GM23338 (cell line): Measurements from ENCODE around the gene RNF19B. TPM values are rescaled to one million over a fixed set of nuclear protein-coding genes. Genes with fewer than 3 reads are reported as not detected.

Experiments
- ATAC-seq: fragments of 200-7000 bp; cut with Tn5 transposase; 3 replicates; pipeline ENCODE4 v1.9.1; 2020
- DNase-seq: peaks from one replicate; pipeline ENCODE4 v3.0.0-alpha.2; 2015; ENCODE audit warnings: low spot score
- H2AFZ ChIP-seq: fragments of 200-600 bp; sonication (generic); 2 replicates; pipeline ENCODE4 v1.8.0; 2016; ENCODE audit warnings: antibody characterized with exemption, mild to moderate bottlenecking, moderate library complexity
- H3F3A ChIP-seq: fragments of 200-600 bp; sonication (generic); replicated peaks from 2 replicates; pipeline ENCODE4 v1.8.0; 2017; ENCODE audit warnings: antibody characterized with exemption, mixed run types, low read depth
- H3K27ac ChIP-seq: fragments of 200-600 bp; sonication (generic); 2 replicates; pipeline ENCODE4 v1.6.1; 2016; ENCODE audit warnings: low read depth
- H3K27me3 ChIP-seq: fragments of 200-600 bp; sonication (generic); 2 replicates; pipeline ENCODE4 v1.8.0; 2016; ENCODE audit warnings: mild to moderate bottlenecking, mixed run types, moderate library complexity; ENCODE audit not compliant: insufficient read depth
- H3K36me3 ChIP-seq: fragments of 200-600 bp; sonication (generic); 2 replicates; pipeline ENCODE4 v1.8.0; 2016; ENCODE audit warnings: mild to moderate bottlenecking; ENCODE audit not compliant: insufficient read depth
- H3K4me1 ChIP-seq: fragments of 200-600 bp; sonication (generic); 2 replicates; pipeline ENCODE4 v1.8.0; 2016; ENCODE audit warnings: mild to moderate bottlenecking, moderate library complexity; ENCODE audit not compliant: insufficient read depth
- H3K4me2 ChIP-seq: fragments of 200-600 bp; sonication (generic); 2 replicates; pipeline ENCODE4 v1.7.1; 2017; ENCODE audit warnings: mixed run types
- H3K4me3 ChIP-seq: fragments of 200-600 bp; sonication (generic); 2 replicates; pipeline ENCODE4 v1.6.1; 2016; ENCODE audit warnings: mixed run types
- H3K79me2 ChIP-seq: fragments of 200-600 bp; sonication (generic); replicated peaks from 2 replicates; pipeline ENCODE4 v1.8.0; 2017; ENCODE audit warnings: mild to moderate bottlenecking; ENCODE audit not compliant: insufficient read depth
- H3K9me2 ChIP-seq: fragments of 200-600 bp; sonication (generic); 2 replicates; pipeline ENCODE4 v1.8.0; 2017; ENCODE audit not compliant: insufficient read depth
- H4K20me1 ChIP-seq: fragments of 200-600 bp; sonication (generic); replicated peaks from 2 replicates; pipeline ENCODE4 v1.8.0; 2017; ENCODE audit warnings: mild to moderate bottlenecking; ENCODE audit not compliant: insufficient read depth
- H3K27ac Mint-ChIP-seq: 2 replicates; pipeline ENCODE4 v1.8.0; 2020; ENCODE audit warnings: inconsistent platforms, mild to moderate bottlenecking, moderate library complexity, mixed read lengths
- H3K27me3 Mint-ChIP-seq: 3 replicates; pipeline ENCODE4 v1.8.0; 2022; ENCODE audit warnings: low read depth, mild to moderate bottlenecking, moderate library complexity, mixed read lengths, inconsistent platforms; ENCODE audit not compliant: insufficient read depth, poor library complexity
- H3K36me3 Mint-ChIP-seq: 3 replicates; pipeline ENCODE4 v1.8.0; 2021; ENCODE audit warnings: low read depth, mild to moderate bottlenecking, inconsistent platforms, moderate library complexity, mixed read lengths
- H3K4me1 Mint-ChIP-seq: 3 replicates; pipeline ENCODE4 v1.8.0; 2020; ENCODE audit warnings: mild to moderate bottlenecking, inconsistent platforms, mixed read lengths
- H3K4me3 Mint-ChIP-seq: 3 replicates; pipeline ENCODE4 v1.8.0; 2021; ENCODE audit warnings: moderate library complexity, mild to moderate bottlenecking, inconsistent platforms, mixed read lengths
- H3K9me3 Mint-ChIP-seq: 3 replicates; pipeline ENCODE4 v1.8.0; 2020; ENCODE audit warnings: moderate library complexity, mild to moderate bottlenecking, inconsistent platforms, mixed read lengths
- CREB1 ChIP-seq: fragments of 250-450 bp; sonication (Bioruptor Pico); IDR thresholded peaks from 2 replicates; pipeline ENCODE4 v1.5.0; 2020; ENCODE audit warnings: low read depth, mild to moderate bottlenecking, moderate library complexity
- CTCF ChIP-seq, 2 experiments: fragments of 200-600 bp in 1 of 2; sonication (generic) in 1 of 2; conservative IDR thresholded peaks; 2 replicates each; pipeline versions ENCODE4 v1.5.1 to v1.6.1; 2016 to 2017; ENCODE audit warnings: antibody characterized with exemption in 2 of 2, low read depth in 2 of 2, mild to moderate bottlenecking in 2 of 2, moderate library complexity in 1 of 2
- EZH2 ChIP-seq: fragments of 200-600 bp; sonication (generic); IDR thresholded peaks from one replicate; pipeline ENCODE4 v1.8.0; 2017; ENCODE audit warnings: antibody characterized with exemption, mild to moderate bottlenecking, low read depth; ENCODE audit not compliant: unreplicated experiment
- EZH2phosphoT487 ChIP-seq: fragments of 200-600 bp; sonication (generic); IDR thresholded peaks from one replicate; pipeline ENCODE4 v1.8.1; 2018; ENCODE audit warnings: antibody characterized with exemption; ENCODE audit not compliant: unreplicated experiment
- JUNB ChIP-seq: IDR thresholded peaks from one replicate; pipeline ENCODE4 v1.6.1; 2016; ENCODE audit warnings: antibody characterized with exemption; ENCODE audit not compliant: unreplicated experiment
- NANOG ChIP-seq: IDR thresholded peaks from 2 replicates; pipeline ENCODE4 v1.6.1; 2016; ENCODE audit warnings: antibody characterized with exemption, borderline replicate concordance
- POLR2AphosphoS5 ChIP-seq: IDR thresholded peaks from 2 replicates; pipeline ENCODE4 v1.6.1; 2016; ENCODE audit warnings: antibody characterized with exemption, low read depth
- STAT1 ChIP-seq: IDR thresholded peaks from one replicate; pipeline ENCODE4 v1.6.1; 2016; ENCODE audit warnings: antibody characterized with exemption; ENCODE audit not compliant: unreplicated experiment
- ZNF114 ChIP-seq: fragments of 250-450 bp; sonication (Bioruptor Pico); IDR thresholded peaks from 2 replicates; pipeline ENCODE4 v1.5.0; 2020; ENCODE audit warnings: mild to moderate bottlenecking, moderate library complexity
- ZNF331 ChIP-seq: fragments of 250-450 bp; sonication (Bioruptor Pico); IDR thresholded peaks from 2 replicates; pipeline ENCODE4 v1.5.0; 2020; ENCODE audit warnings: low read depth, mild to moderate bottlenecking, moderate library complexity
- polyA plus RNA-seq: library from polyadenylated mRNA; unstranded; fragments of >200 nt; fragmentation: Nextera tagmentation; extraction: Ambion mirVana; gene quantifications from 2 replicates; pipeline ENCODE4 v1.2.1, GENCODE V29; 2016
- total RNA-seq: library from RNA; depleted of rRNA; stranded (reverse); fragments of >200 nt; shearing (Covaris generic); gene quantifications from 2 replicates; pipeline ENCODE4 v1.2.3, GENCODE V29; 2014
- TF ChIP-seq, protein P1 (sequence below): fragments of 250-450 bp; sonication (Bioruptor Pico); IDR thresholded peaks from 2 replicates; pipeline ENCODE4 v1.5.0; 2020; ENCODE audit warnings: mild to moderate bottlenecking, moderate library complexity
- TF ChIP-seq, protein P2 (sequence below): IDR thresholded peaks from 2 replicates; pipeline ENCODE4 v1.6.1; 2016; ENCODE audit warnings: antibody characterized with exemption
- TF ChIP-seq, protein P3 (sequence below): IDR thresholded peaks from one replicate; pipeline ENCODE4 v1.6.1; 2018; ENCODE audit warnings: antibody characterized with exemption; ENCODE audit not compliant: unreplicated experiment

Gene RNF19B
- total and polyA plus RNA-seq, 2 experiments from 2014 or later, result 2.9 to 11.9 TPM

DNA sequence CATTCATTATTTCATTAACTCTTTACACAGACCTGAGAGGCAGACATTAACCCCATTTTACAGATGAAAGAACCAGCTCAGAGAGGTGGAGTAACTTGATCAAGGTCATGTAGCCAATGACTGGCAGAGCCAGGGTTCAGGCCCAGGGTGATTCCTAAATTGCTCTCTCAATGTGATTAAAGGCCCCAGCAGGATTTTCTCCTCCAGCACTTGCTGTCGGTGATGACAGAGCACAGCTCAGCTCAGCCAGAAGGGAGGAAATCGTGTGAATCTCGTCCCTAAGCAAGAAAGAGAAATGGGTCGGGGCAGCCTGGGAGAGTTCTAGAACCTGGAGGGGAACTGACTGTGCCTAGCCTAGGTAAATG is 19.5 kb upstream of the RNF19B start:
- H4K20me1 ChIP-seq, result no peaks in the 10 kb centered on the region

More for the DNA sequence above, 19.5 kb upstream of the RNF19B start:
- Histone ChIP-seq H3K4me1 (peaks cover 31% of the 10 kb centered on the region), H3F3A (peaks cover 5% of the 10 kb centered on the region; the same call in 1 of the 2 replicates), H3K9me2 (no peaks in the 10 kb centered on the region), H3K27ac (peak overlapping the region; percentile 40; the same call in 1 of the 2 replicates), H3K36me3 (no peaks in the 10 kb centered on the region), H3K4me2 (peak overlapping the region; percentile 40), H2AFZ (peak overlapping the region; percentile 0; the same call in 1 of the 2 replicates), H3K27me3 (peaks cover 3% of the 10 kb centered on the region; the same call in 1 of the 2 replicates), H3K79me2 (no peaks in the 10 kb centered on the region), H3K4me3 (no peak overlapping the region)
- DNase-seq, result no peak
- H3K27ac Mint-ChIP-seq, result peak overlapping the region; percentile 43; the same call in 1 of the 2 replicates
- no peak overlapping the region for H3K4me3 Mint-ChIP-seq
- TF ChIP-seq POLR2AphosphoS5, result no peak
- TF ChIP-seq CTCF (conservative IDR thresholded peaks at IDR 0.05; ENCODE audit: low read depth in 2 of 2), result no peak
- TF ChIP-seq STAT1, result no peak
- no peak for TF ChIP-seq CREB1
- TF ChIP-seq EZH2phosphoT487, result no peak
- TF ChIP-seq JUNB, result no peak
- TF ChIP-seq ZNF114, result no peak
- TF ChIP-seq, protein P1, sequence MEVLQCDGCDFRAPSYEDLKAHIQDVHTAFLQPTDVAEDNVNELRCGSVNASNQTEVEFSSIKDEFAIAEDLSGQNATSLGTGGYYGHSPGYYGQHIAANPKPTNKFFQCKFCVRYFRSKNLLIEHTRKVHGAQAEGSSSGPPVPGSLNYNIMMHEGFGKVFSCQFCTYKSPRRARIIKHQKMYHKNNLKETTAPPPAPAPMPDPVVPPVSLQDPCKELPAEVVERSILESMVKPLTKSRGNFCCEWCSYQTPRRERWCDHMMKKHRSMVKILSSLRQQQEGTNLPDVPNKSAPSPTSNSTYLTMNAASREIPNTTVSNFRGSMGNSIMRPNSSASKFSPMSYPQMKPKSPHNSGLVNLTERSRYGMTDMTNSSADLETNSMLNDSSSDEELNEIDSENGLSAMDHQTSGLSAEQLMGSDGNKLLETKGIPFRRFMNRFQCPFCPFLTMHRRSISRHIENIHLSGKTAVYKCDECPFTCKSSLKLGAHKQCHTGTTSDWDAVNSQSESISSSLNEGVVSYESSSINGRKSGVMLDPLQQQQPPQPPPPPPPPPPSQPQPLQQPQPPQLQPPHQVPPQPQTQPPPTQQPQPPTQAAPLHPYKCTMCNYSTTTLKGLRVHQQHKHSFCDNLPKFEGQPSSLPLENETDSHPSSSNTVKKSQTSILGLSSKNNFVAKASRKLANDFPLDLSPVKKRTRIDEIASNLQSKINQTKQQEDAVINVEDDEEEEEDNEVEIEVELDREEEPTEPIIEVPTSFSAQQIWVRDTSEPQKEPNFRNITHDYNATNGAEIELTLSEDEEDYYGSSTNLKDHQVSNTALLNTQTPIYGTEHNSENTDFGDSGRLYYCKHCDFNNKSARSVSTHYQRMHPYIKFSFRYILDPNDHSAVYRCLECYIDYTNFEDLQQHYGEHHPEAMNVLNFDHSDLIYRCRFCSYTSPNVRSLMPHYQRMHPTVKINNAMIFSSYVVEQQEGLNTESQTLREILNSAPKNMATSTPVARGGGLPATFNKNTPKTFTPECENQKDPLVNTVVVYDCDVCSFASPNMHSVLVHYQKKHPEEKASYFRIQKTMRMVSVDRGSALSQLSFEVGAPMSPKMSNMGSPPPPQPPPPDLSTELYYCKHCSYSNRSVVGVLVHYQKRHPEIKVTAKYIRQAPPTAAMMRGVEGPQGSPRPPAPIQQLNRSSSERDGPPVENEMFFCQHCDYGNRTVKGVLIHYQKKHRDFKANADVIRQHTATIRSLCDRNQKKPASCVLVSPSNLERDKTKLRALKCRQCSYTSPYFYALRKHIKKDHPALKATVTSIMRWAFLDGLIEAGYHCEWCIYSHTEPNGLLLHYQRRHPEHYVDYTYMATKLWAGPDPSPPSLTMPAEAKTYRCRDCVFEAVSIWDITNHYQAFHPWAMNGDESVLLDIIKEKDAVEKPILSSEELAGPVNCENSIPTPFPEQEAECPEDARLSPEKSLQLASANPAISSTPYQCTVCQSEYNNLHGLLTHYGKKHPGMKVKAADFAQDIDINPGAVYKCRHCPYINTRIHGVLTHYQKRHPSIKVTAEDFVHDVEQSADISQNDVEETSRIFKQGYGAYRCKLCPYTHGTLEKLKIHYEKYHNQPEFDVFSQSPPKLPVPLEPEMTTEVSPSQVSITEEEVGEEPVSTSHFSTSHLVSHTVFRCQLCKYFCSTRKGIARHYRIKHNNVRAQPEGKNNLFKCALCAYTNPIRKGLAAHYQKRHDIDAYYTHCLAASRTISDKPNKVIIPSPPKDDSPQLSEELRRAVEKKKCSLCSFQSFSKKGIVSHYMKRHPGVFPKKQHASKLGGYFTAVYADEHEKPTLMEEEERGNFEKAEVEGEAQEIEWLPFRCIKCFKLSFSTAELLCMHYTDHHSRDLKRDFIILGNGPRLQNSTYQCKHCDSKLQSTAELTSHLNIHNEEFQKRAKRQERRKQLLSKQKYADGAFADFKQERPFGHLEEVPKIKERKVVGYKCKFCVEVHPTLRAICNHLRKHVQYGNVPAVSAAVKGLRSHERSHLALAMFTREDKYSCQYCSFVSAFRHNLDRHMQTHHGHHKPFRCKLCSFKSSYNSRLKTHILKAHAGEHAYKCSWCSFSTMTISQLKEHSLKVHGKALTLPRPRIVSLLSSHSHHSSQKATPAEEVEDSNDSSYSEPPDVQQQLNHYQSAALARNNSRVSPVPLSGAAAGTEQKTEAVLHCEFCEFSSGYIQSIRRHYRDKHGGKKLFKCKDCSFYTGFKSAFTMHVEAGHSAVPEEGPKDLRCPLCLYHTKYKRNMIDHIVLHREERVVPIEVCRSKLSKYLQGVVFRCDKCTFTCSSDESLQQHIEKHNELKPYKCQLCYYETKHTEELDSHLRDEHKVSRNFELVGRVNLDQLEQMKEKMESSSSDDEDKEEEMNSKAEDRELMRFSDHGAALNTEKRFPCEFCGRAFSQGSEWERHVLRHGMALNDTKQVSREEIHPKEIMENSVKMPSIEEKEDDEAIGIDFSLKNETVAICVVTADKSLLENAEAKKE (CRISPR knock-in tag), result no peak
- TF ChIP-seq, protein P2, sequence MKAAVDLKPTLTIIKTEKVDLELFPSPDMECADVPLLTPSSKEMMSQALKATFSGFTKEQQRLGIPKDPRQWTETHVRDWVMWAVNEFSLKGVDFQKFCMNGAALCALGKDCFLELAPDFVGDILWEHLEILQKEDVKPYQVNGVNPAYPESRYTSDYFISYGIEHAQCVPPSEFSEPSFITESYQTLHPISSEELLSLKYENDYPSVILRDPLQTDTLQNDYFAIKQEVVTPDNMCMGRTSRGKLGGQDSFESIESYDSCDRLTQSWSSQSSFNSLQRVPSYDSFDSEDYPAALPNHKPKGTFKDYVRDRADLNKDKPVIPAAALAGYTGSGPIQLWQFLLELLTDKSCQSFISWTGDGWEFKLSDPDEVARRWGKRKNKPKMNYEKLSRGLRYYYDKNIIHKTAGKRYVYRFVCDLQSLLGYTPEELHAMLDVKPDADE, result no peak
- no peak for TF ChIP-seq EZH2
- TF ChIP-seq, protein P3, sequence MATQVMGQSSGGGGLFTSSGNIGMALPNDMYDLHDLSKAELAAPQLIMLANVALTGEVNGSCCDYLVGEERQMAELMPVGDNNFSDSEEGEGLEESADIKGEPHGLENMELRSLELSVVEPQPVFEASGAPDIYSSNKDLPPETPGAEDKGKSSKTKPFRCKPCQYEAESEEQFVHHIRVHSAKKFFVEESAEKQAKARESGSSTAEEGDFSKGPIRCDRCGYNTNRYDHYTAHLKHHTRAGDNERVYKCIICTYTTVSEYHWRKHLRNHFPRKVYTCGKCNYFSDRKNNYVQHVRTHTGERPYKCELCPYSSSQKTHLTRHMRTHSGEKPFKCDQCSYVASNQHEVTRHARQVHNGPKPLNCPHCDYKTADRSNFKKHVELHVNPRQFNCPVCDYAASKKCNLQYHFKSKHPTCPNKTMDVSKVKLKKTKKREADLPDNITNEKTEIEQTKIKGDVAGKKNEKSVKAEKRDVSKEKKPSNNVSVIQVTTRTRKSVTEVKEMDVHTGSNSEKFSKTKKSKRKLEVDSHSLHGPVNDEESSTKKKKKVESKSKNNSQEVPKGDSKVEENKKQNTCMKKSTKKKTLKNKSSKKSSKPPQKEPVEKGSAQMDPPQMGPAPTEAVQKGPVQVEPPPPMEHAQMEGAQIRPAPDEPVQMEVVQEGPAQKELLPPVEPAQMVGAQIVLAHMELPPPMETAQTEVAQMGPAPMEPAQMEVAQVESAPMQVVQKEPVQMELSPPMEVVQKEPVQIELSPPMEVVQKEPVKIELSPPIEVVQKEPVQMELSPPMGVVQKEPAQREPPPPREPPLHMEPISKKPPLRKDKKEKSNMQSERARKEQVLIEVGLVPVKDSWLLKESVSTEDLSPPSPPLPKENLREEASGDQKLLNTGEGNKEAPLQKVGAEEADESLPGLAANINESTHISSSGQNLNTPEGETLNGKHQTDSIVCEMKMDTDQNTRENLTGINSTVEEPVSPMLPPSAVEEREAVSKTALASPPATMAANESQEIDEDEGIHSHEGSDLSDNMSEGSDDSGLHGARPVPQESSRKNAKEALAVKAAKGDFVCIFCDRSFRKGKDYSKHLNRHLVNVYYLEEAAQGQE, result no peak
- TF ChIP-seq ZNF331 (CRISPR knock-in tag), result no peak
- no peak for TF ChIP-seq NANOG
- no peaks in the 10 kb centered on the region; the same call in 2 of the 3 replicates for H3K36me3 Mint-ChIP-seq
- ATAC-seq, result peak; percentile 22
- H3K4me1 Mint-ChIP-seq, result peaks cover 52% of the 10 kb centered on the region
- H3K9me3 Mint-ChIP-seq, result no peaks in the 10 kb centered on the region
- peaks cover 8% of the 10 kb centered on the region for H3K27me3 Mint-ChIP-seq
